Measurements from ENCODE around the gene RPL3.
A peak's percentile ranks its signal among the peaks of the same experiment; 100 is the strongest.

Gene RPL3

DNA sequence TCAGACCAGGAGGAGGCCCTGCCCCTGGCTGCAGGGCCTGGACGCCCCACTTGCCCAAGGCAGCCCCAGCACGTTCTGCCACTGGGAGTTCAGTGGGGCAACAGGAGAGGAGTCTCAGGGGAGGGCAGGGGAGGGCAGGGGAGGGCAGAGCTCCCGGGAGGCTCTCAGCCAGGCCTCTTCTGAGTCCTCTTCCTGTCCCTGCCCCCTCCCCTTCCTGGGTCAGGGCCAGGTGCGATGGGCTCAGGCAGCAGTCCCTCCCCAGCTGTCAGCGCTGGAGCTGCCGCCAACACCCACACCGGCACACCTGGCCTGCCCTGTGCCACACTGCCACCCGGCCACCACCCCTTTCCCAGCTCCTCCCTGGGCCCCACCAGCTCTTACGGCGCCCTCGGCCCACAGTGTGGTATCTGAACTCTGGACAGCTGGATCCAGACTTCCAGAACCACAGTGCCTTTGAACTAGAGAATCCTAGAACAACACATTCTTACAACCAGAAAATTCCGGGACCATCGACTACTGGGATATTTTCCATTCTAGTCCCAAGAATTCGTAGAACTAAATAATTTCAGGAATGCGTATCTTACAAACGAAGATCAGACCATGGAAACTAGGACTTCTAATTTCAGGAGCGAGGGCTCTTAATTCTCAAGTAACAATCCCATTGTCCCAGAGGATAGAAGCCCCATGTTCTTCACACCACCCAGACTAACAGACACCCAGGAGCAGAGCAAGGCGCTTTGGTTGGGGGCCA lies 21.8 kb downstream of the RPL3 start:
- no peak for DNase-seq

DNA sequence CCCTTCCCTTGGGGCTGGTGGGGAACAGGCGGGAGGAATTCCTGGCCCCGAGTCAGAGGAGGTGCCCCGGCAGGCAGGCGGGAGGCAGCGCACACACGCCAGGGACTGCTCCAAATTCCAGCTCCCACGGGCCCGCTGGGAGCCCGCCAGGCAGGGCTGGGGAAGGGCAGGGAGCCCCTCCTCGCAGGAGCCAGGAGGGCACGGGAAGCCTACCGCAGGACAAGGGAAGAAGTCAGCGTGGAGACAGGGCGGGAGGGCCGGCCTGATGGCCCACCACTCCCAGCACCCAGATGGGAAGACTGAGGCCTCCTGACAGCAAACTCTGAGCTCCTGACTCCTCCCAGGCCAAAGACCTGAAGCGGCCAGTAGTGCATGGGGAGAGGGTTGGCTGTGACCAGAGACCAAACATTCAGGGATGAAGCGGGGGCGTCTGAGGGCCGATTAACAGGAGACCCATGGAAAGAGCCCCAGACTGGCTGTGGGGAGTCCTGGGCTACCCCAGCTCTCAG lies 22.4 kb downstream of the RPL3 start:
- no peak for DNase-seq

DNA sequence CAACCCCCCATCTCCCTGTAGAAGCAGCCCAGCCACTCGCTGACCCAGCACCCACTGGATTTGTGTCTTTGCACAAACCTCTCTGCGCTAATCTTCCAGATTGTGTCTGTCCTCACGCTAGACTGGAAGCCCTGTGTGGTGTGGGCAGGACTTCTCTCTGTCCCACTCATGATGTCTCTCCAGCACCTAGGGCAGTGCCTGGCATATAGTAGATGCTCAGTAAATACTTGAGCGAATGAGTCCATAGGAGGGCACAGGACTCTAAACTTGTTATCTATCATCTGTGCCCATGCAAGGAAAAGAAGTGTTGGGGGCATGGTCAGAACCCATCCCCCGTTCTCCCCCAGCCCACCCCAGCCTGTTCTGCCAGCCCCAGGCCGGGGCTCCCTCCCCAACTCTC lies 22.9 kb downstream of the RPL3 start:
- DNase-seq, result no peak

DNA sequence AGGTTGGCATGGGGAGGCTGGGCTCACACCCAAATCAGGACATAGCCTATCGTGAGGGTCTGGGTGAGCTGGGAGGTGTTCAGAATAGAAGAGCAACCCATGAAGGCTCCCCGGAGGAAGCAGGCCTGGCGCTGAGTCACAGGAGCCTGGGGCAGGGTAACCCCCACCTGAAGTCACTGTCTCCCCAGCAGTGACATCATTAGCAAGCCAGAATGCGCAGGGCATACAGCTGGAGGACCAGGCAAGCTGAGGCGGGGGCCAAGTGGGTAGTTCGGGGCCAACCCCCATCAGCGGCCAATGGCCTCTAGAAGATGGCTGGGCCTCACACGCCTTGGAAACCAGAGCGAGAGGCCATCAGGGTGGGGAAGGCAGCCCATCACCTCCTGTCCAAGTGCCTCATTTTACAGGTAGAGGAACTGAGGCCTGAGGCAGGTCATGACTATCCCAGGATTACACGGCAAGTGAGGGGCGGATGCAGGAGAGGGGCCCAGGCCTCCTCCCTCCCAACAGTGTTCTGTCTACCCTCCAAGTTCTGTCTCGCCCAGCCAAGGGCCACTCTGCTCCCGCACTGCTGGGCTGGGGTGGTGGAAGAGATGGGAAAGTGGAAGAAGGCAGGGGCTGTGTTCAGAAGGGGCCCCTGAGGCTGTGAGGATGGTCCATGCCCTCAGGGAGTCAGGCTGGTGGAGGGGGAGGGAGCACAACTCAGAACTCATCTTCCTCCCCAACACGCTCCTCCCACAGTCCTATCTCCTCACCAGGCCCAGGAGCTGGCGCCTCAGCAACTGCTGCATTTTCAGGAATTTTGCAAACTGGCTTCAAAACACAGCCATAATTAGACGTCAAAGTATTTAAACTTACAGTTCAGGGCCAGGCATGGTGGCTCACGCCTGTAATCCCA lies 24.6 kb downstream of the RPL3 start:
- no peak for DNase-seq

DNA sequence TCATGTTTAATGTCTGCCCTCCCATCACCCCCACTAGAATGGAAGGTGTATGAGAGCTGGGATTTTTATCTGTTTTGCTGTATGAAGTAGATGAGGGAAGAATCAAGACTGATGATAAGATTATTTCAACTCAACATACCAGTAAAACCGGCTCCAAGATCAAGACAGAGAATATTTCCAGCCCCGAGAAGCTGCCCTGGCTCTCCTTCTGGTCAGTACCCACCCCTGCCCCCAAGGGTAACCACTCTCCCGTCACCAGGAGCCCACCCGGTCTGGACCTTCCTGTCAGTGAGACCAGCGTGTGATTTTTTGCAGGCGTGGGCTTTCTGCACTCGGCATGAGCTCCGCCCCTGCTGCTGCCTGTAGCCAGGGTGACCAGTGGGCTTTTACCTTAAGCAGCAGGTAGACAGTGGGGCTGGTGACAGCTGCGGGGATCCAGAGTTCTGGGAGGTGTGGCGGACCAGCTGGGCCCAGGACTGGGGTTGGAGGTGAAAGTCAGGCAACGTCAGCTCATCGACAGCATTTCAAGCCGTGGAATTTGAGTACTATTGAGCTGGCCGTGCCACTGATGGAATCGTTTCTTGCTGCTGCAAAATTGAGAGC lies 25.6 kb downstream of the RPL3 start:
- no peak for DNase-seq

DNA sequence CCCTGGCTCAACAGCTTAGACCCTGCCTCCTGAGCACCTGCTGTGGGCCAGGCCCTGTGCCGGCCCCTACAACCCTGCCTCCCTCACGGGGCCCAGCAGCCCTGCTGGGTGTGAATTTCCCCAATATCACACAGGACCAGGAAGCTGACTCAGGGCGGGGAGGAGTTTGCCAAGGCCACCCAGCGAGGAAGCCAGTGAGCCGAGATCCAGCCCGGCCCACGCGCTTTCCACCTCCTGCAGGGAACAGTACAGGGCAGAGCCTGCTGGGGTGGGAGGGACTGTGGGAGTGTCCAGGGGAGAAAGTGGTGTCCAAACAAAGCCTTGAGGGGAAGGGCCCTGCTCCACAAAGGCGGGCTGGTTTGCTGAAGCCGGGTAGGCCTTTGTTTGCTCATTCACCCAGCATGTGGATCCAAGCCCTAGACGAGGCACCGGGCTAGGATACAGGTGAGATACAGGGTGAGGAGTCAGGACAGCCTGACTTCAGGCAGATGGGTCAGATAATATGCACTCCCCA lies 26.8 kb downstream of the RPL3 start:
- DNase-seq, result peak; percentile 32

DNA sequence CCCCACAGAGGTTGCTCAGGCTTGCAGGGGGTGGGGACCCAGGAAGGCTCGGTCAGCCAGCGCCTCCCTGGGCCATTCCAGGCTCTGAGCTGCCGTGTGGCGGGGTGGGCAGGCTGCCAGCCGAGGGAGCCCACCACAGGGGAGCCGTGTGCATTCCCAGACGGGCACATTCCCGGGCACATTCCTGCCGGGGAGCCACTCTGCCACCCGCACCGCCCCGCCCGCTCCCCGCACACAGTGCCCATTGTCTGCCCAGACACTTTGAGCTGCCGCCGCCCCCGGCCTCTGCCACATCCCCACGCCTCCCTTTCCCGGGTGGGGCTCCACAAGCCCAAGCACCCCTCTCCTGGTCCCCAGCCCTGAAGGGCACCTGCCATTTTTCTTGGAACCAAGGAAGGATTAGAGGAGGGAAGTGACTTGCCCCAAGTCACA lies 27.4 kb downstream of the RPL3 start:
- DNase-seq, result no peak

DNA sequence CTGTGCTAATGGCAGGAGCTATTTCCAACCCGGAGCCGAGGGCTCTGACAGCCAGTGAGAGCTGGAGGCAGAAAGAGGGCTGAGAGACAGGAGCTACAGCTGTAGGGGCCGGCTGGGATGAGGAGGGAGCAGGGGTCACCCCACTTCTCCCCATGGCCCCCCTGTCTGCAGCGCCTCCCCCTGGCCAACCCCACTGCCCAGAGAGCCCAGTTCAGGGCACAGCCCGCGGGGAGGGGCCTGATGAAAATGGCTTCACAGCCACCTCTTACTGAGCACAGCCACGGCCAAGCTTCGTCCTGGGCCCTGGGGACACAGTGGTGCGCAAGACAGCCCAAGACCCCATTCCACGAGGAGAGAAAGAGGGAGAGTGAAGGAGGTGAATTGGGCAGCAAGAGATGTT lies 27.9 kb downstream of the RPL3 start:
- DNase-seq, result no peak

DNA sequence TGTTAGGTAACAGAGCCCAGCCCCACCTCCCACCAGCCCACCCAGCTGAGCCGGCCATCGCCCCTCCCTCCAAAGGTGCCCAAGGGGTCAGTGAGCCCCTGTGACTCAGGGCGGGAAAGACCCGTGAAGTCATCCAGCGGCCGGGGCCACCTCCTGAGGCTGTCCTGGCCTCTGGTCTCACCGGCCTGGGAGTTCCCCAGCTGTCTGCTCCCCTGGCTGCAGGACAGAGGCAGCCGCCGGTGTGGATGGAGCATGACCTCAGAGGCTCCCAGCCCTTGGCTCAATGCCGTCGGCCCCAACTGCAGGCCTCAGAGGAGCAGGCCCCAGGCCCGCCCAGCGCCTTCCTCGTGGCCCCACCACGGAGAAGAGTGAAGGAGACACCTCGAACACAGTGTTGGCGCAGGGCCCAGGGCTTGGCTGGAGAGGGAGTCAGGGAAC lies 28.7 kb downstream of the RPL3 start:
- DNase-seq, result no peak

DNA sequence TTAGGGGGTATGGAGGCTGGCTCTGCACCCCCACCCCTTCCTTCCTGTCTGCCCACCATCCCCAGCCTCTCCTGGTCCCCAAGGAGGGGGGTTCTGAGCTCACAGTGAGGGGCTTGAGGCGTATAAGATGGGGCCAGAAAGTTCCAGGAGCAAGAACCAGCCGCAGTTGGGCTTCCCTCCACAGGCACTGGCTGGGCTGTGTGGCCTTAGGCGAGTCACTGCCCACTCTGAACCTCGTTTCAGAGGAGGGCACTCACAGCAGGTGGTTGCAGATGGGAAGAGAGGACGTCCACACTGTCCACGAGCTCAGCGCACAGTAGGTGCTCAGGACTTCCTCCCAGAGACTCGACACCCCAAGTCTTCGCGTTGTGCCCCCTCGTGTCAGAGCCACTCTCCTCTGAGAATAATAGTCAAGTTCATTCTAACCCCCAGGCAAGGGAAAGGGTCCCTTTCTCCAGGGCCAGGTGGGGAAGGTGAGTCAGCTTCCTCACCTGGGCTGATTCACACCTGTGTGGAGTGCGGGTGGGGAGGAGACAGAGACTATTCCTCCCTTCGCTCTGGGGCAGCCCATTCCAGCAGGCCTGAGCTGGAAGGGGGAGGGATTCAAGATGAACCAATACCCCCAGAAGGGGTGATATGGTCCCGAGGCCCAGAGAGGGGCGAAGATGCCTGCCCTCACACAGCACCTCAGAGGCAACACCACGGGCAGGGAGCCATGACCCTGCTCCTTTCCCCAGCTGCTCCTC lies 29.3 kb downstream of the RPL3 start:
- DNase-seq, result no peak

DNA sequence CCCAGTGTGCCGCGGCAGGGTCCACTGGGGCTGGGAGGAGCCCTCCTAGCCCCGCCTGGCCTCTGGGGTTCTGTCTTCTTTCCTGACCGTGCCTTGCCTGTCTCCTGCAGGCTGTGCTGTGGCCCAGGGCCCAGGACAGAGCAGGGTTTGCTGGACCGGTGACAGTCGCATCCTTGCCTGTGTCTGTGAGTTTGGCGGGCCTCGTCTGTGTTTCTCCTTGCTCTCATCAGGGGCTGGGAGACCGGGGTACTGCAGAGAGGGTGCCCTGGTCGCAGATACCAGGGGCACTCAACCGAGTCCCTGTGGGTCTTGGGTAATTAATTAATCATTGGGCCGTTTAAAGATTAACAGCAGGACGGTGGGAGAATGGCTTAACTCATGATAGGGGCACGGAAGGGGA lies 29.9 kb downstream of the RPL3 start:
- DNase-seq, result no peak

DNA sequence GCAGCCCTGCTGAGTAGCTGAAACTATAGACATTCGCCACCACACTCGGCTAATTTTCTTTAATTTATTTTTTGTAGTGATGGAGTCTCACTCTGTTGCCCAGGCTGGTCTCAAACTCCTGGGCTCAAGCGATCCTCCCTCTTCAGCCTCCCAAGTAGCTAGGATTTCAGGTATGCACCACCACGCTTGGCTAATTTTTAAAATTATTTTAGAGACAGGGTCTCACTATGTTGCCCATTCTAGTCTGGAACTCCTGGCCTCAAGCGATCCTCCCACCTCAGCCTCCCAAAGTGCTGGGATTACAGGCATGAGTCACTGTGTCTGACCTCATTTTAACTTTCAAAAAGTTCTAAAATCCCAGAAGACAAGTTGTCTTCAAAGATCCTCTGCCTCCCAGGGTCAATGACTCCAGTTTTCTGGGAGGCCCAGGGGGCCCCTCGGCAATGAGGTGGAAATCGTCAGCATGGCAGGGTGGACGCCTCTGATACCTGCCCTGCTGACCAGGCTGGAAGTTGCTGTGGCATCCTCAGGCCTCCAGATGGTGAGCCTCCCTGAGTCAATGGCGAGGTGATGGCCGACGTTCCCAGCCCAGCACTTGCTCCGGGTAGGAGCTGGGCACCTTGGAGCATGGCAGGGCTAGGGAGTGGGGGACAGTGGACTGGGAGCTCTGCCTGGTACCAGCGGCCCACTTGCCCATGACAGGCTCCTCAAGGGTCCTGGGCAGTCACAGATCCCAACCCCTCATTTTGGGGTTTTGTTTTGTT lies 31.1 kb downstream of the RPL3 start:
- no peak for DNase-seq

DNA sequence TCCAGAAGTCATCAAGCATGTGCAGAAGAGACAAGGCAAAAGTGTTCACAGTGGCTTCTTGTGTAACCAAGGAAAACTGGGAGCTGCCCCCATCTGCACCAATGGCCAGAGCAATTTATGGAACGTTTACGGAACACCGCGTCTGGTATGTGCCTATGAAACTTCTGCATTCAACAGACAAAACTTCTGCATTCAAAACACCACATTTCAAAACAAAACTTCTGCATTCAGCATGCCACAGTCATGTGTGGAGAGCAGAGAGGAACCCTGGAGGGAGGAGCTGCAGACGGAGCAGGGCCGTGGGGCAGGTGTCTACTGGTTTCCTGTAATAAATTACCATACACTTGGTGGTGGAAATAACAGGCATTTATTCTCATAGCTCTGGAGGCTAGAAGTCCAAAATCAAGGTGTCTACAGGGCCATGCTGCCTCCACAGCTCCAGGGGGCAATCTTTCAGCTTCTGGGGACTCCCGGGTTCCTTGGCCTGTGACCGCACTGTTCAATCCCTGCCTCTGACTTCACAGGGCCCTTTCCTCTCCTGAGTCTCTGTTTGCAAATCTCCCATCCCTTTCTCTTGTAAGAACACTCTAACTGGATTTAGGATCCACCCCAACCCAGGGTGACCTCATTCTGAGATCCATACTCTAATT lies 32.2 kb downstream of the RPL3 start:
- no peak for DNase-seq

DNA sequence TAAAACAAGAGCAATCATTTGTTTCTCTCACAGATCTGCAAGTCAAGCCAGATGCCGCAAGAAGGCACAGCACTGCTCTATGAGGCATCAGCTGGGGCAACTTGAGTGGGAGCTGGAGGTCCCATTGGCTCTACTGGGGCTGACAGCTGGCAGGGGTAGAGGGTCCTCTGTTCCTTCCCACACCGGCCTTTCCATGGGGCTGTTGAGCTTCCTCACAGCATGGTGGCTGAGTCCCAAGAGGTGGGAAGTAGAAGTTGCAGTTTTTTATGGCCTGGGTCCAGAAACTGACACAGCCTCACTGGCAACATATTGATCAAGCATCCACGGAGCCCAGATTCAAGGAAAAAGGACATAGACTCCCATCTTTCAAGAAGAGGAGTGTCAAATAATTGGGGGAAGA lies 34.4 kb downstream of the RPL3 start:
- DNase-seq, result no peak

DNA sequence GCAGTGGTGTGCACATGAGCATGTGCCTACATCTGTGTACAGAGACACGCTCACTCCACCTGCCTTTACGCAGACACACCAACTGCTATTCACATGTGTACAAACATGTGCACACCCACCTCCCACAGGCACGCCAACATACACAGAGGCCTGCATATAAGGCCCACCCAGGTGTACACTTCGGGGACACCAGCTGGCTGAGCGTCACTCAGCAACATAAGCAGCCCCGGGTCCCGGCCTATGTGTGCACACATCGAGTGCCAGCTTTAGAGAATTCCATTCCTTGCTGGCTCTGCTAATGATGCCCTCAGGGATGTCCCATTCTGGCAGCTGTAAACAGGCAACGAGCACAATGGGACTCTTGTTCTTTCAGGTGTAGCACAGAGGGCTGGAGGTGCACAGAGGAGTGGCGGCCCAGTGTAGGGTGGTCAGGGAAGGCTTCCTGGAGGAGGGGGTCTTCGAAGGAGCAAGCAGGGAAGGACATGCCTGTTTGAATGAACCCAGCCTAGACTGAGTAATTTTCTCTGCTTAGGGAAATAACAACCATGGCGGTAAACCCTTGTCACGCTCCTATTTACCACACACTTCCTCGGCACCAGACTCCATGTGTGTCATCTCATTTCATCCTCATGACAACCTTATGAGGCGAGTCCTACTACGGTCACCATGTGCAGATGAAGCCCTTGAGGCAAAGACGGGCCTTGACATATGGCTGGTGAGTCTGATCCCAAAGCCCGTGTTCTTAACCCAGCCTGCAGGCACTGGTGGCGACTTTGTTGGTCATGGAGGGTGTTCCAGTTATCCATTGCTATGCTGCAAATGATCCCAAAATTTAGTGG lies 35.1 kb downstream of the RPL3 start:
- DNase-seq, result no peak

DNA sequence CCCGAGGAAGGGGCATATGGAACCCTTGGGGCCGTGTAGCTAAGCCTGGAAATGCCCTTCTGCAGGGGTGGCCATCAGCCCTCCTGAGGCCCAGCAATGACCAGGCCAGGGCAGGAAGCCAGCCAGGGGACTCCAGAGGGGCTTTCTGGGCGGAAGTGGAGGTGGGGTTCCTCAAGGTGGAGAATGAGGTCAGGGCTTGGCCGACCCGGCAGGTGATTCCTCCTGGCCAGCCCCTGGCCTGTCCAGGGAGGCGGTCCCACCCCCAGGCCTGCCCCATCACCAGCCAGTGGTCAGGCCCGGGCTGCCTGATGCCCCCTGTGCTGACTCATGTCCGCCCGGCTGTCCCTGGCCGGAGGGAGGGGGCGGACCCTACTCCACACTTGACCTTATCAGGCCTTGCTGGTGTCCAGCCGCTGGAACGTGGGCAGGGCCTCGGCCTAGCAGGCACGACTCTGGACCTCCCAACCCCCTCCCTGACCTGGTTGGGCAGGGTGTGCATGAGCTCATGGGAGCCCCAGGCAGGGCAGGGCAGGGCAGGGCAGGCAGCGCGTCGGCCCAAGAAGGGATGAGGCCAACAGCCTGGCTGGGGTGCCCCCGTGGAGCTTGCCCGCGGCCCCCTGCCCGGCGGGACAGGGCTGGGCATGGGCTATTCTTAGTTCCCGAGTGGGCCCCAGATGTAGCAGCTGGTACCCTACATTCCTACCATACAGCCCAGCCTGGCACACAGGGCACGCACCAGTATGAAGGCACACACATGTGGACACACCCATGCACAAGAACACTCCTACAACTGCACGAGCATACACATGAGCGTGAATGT lies 35.9 kb downstream of the RPL3 start:
- DNase-seq, result no peak

DNA sequence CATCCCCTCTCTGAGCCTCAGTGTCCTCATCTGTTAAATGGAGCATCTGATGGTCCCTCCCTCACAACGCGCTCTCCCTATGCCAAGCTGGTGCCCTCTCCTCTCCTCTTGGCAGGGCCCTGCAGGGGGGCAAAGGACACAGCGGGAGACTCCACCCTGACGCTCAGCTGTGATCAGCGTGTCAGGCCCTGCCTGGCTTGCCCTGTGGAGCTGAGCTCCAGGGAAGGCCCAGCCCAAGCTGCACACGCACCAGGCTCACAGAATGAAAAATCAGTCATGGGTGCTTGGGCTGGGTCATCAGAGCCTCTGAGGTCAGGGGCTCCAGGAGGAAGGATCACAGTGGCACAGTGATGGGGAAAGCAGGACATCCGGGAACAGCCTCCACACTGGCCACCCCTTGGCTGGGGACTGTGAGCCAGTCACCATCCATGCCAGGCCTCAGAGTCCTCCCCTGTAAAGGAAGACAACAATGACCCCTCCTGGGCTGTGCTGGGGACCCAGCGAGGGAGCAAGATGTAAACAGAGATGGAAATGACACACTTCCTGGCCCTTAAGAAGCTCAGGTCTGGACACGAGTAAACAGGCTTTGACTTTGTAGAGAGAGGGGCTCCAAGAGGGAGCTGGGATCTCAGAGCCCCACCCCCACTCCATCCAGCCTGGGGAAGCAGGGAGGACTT lies 36.6 kb downstream of the RPL3 start:
- no peak for DNase-seq

DNA sequence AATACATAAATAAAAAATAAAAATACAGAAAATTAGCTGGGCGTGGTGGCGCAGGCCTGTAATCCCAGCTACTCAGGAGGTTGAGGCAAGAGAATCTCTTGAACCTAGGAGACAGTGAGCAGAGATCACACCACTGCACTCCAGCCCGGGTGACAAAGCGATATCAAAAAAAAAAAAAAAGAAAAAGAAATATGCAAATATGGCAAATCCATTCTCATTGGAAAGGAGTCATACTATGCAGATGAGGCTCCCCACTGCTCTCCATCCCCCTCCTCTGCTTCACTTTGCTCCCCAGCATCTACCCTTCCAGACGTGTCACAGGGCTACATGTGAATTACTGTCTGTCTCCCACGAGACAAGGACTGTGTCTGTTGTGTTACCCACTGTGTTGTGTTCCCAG lies 38.3 kb downstream of the RPL3 start:
- DNase-seq, result no peak

DNA sequence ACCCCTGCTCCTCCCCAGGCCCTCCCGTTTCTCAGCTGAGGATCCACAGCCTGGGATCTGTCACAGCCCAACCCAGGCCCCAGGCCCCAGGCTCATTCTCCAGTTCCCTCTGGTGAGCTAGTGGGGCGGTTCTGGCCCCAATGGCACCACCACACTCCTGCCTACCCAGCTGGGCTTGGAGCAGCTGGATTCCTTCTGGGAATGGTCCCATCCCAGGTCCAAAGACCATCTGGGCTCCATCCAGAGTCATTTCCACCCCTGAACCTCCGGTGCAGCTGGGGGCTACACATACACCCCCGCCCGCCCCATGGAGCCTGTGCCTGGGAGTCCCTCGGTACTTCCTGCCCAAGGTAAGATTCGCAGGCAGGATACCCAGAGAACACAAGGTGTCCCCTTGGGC lies 39.2 kb downstream of the RPL3 start:
- no peak for DNase-seq
